A673 (cell line): ENCODE results near the gene NAT14.

Experiments used
- CTCF ChIP-seq: fragments of 300-800, 200-600 bp; sonication (generic); conservative IDR thresholded peaks from 2 replicates; pipeline ENCODE4 v1.5.1; 2017; ENCODE audit warnings: low read depth, mild to moderate bottlenecking, antibody characterized with exemption, low read length, moderate library complexity, mixed read lengths
- EZH2 ChIP-seq: fragments of 200-600 bp; sonication (generic); IDR thresholded peaks from 2 replicates; pipeline ENCODE4 v1.6.1; 2017; ENCODE audit warnings: borderline replicate concordance, low read depth, mild to moderate bottlenecking, mixed read lengths, antibody characterized with exemption, low read length; ENCODE audit not compliant: poor library complexity, severe bottlenecking

- TF ChIP-seq CTCF (no peak), EZH2 (no peak)
These were observed 41.0 kb upstream of the NAT14 start for GRCh38 chr19:55443824-55444480.
